ENCODE measurements around the gene DES. TPM values are rescaled to one million over a fixed set of nuclear protein-coding genes. Genes with fewer than 3 reads are reported as not detected.

DES gene
- total RNA-seq, 2 experiments from 2014 or later, result not detected

DNA sequence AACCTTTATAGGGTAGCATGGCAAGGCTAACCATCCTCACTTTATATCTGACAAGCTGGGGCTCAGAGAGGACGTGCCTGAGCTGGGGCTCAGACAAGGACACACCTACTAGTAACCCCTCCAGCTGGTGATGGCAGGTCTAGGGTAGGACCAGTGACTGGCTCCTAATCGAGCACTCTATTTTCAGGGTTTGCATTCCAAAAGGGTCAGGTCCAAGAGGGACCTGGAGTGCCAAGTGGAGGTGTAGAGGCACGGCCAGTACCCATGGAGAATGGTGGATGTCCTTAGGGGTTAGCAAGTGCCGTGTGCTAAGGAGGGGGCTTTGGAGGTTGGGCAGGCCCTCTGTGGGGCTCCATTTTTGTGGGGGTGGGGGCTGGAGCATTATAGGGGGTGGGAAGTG is 1.2 kb upstream of the DES start:
- Mint-ChIP-seq H3K4me3 (no peak overlapping the region), H3K9me3 (peaks cover 5% of the 10 kb centered on the region), H3K36me3 (no peaks in the 10 kb centered on the region), H3K27me3 (peaks cover 46% of the 10 kb centered on the region), H3K4me1 (peaks cover 2% of the 10 kb centered on the region), H3K27ac (no peak overlapping the region)
- no peak for ATAC-seq (ENCODE audit: low read depth)
- POLR2A ChIA-PET, result no interaction called here
- DNase-seq, result no peak

DNA sequence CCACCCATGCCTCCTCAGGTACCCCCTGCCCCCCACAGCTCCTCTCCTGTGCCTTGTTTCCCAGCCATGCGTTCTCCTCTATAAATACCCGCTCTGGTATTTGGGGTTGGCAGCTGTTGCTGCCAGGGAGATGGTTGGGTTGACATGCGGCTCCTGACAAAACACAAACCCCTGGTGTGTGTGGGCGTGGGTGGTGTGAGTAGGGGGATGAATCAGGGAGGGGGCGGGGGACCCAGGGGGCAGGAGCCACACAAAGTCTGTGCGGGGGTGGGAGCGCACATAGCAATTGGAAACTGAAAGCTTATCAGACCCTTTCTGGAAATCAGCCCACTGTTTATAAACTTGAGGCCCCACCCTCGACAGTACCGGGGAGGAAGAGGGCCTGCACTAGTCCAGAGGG is 803 bp upstream of the DES start:
- no peak overlapping the region for H3K27ac Mint-ChIP-seq
- peaks cover 4% of the 10 kb centered on the region for H3K9me3 Mint-ChIP-seq
- no peak for ATAC-seq (ENCODE audit: low read depth)
- POLR2A ChIA-PET, result no interaction called here
- no peak for DNase-seq
- peaks cover 2% of the 10 kb centered on the region for H3K4me1 Mint-ChIP-seq
- H3K4me3 Mint-ChIP-seq, result no peak overlapping the region
- peaks cover 48% of the 10 kb centered on the region for H3K27me3 Mint-ChIP-seq
- H3K36me3 Mint-ChIP-seq, result no peaks in the 10 kb centered on the region

DNA sequence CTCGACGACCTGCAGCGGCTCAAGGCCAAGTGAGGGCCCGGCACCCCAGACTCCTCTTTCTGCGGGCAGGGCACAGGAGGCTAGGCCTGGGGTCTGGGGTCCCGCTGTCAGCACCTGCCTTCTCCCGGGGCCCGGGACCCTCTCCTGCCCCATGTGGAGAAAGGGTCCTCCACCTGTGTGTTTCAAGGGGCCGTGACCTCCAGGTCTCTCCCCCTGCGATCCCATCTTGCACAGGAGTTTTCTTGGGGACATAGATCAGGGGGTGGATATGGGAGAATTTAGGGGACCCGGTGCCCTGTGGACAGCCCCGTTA is 791 bp downstream of the DES start:
- Mint-ChIP-seq H3K27me3 (peaks cover 37% of the 10 kb centered on the region), H3K36me3 (no peaks in the 10 kb centered on the region), H3K4me3 (no peak overlapping the region), H3K27ac (no peak overlapping the region), H3K9me3 (no peaks in the 10 kb centered on the region), H3K4me1 (peaks cover 2% of the 10 kb centered on the region)
- ATAC-seq (ENCODE audit: low read depth) (no peak), DNase-seq (no peak)
- POLR2A ChIA-PET, result no interaction called here

DNA sequence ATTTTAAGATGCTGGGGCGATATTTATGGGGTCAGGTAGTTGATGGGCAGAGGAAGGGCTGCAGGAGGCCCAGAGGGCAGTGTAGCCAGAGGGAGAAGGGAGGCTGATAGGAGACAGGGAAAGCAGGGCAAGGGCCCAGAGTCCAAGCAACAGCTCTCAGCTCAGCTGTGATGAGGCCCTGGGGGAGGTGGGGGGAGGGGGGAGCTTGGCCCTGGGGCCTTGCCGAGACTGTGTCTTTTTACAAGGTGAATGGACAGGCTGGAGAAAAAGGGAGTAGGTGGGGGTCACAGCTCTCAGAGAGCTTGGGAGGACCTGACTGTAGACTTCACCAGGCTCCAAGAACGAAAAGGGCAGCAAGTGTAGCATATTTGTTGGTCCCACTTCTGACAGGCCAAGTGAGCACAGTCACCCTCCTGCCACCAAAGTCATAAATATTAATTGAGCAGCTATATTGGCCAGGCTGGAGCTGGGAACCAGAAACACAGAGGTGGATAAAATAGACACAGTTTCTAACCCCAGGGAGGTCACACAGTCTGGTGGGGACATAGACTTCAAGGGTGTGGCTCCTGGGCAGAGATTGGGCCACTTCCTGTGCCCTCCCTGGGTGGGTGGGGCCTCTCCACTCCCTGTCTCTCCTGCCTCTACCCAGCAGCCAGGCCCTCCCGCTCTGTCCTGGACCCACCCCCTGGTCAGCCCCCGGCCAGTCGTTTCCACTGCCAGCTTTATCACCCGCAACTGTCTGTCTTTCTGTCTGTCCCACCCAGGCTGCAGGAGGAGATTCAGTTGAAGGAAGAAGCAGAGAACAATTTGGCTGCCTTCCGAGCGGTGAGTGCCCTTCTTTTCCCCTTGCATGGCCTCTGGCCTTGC is 1.4 kb downstream of the DES start:
- POLR2A ChIA-PET, result no interaction called here
- DNase-seq (no peak), ATAC-seq (ENCODE audit: low read depth) (peak; percentile 32)
- Mint-ChIP-seq H3K36me3 (no peaks in the 10 kb centered on the region), H3K27ac (no peak overlapping the region), H3K9me3 (no peaks in the 10 kb centered on the region), H3K27me3 (peaks cover 41% of the 10 kb centered on the region), H3K4me3 (no peak overlapping the region), H3K4me1 (peaks cover 2% of the 10 kb centered on the region)

DNA sequence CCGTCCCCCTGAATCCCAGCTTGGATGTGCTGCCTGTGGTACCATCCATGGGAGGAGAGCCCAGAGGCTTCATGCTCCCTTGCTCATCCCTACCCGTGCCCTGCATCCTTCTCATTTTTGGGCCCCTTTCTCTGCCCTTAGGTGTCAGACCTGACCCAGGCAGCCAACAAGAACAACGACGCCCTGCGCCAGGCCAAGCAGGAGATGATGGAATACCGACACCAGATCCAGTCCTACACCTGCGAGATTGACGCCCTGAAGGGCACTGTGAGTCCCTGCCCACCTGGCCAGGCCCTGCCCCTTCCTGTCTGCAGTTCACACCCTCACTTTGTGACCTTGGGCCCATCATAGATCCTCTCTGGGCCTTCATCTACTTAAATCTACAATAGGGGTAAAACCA is 2.5 kb downstream of the DES start:
- H3K36me3 Mint-ChIP-seq, result no peaks in the 10 kb centered on the region
- ATAC-seq (ENCODE audit: low read depth), result no peak
- peaks cover 2% of the 10 kb centered on the region for H3K4me1 Mint-ChIP-seq
- POLR2A ChIA-PET, result no interaction called here
- no peak overlapping the region for H3K4me3 Mint-ChIP-seq
- DNase-seq, result no peak
- no peak overlapping the region for H3K27ac Mint-ChIP-seq
- H3K27me3 Mint-ChIP-seq, result peaks cover 33% of the 10 kb centered on the region
- no peaks in the 10 kb centered on the region for H3K9me3 Mint-ChIP-seq

DNA sequence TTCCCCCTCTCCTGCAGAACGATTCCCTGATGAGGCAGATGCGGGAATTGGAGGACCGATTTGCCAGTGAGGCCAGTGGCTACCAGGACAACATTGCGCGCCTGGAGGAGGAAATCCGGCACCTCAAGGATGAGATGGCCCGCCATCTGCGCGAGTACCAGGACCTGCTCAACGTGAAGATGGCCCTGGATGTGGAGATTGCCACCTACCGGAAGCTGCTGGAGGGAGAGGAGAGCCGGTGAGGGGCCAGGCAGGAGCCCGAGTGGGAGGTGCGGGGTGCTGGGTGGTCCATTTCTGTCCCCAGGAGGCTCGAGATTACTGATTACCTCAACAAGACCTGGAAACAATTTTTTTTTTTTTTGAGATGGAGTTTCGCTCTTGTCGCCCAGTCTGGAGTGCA is 3.1 kb downstream of the DES start:
- peaks cover 31% of the 10 kb centered on the region for H3K27me3 Mint-ChIP-seq

DNA sequence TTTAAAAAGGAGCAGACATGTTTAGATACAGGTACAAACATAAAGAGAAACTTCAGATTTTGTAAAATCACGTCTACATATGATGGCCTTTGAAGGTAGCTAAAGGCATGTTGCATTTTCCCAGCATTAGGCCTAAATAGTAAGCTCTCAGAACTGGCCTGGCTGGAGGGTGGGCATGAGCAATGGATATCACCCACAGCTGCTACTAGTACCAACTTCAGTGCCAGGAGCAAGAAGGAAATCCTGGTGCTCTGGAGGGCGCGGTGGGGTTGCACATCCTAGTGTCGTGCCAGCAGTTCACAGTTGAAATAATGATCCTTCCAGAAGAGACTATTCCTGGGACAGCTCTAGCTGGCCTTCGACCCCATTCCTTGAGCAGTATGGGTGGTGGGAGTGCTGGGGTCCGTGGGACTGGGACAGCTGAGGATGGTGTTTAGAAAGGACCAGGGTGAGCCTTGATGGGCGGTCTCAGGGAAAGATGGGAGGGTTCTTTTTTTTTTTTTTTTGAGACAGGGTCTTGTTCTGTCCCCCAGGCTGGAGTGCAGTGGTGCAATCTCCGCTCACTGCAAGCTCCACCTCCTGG is 4.9 kb downstream of the DES start:
- H3K4me3 Mint-ChIP-seq, result no peak overlapping the region

More for the DNA sequence above, 3.1 kb downstream of the DES start:
- Mint-ChIP-seq H3K36me3 (no peaks in the 10 kb centered on the region), H3K27ac (no peak overlapping the region), H3K4me3 (no peak overlapping the region), H3K4me1 (peaks cover 2% of the 10 kb centered on the region), H3K9me3 (no peaks in the 10 kb centered on the region)
- POLR2A ChIA-PET, result no interaction called here
- DNase-seq (no peak), ATAC-seq (ENCODE audit: low read depth) (no peak)

DNA sequence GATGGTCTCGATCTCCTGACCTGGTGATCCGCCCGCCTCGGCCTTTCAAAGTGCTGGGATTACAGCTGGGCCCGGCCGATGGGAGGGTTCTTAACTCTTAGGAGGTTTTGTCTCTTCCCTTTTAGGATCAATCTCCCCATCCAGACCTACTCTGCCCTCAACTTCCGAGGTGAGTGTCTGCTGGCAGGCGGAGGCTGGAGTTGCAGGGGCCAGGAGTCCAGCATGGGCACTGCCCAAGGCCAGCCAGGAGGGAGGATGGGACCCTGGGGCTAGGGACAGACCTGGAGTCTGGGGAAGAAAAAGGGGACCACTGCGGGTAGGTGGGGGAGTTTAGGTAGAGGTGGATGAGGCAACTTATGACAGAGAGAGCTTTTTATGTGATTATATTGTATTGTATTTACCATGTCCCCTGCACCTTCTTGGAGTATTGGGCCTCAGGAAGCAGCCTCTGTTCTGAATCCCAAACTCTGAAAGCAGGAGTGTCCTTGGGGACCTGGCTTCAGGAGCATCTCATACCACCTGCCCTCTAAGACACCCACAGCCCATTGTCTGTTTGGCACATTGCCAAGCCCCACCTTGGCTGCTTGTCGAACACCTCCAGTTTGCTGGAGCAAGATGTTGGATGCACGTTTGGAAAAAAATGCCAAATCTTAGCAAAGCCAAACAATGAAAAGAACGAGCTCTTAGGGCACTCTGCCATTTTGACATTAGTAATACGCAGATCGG is 5.6 kb downstream of the DES start:
- peaks cover 2% of the 10 kb centered on the region for H3K4me1 Mint-ChIP-seq
- H3K27ac Mint-ChIP-seq, result no peak overlapping the region
- DNase-seq (no peak), ATAC-seq (ENCODE audit: low read depth) (no peak)
- H3K36me3 Mint-ChIP-seq, result no peaks in the 10 kb centered on the region
- no peaks in the 10 kb centered on the region for H3K9me3 Mint-ChIP-seq
- H3K27me3 Mint-ChIP-seq, result peaks cover 44% of the 10 kb centered on the region
- POLR2A ChIA-PET, result no interaction called here
- no peak overlapping the region for H3K4me3 Mint-ChIP-seq

More for the DNA sequence above, 4.9 kb downstream of the DES start:
- Mint-ChIP-seq H3K4me1 (peaks cover 2% of the 10 kb centered on the region), H3K27ac (no peak overlapping the region), H3K9me3 (no peaks in the 10 kb centered on the region), H3K36me3 (no peaks in the 10 kb centered on the region), H3K27me3 (peaks cover 43% of the 10 kb centered on the region)
- no peak for ATAC-seq (ENCODE audit: low read depth)
- no peak for DNase-seq
- POLR2A ChIA-PET, result no interaction called here

DNA sequence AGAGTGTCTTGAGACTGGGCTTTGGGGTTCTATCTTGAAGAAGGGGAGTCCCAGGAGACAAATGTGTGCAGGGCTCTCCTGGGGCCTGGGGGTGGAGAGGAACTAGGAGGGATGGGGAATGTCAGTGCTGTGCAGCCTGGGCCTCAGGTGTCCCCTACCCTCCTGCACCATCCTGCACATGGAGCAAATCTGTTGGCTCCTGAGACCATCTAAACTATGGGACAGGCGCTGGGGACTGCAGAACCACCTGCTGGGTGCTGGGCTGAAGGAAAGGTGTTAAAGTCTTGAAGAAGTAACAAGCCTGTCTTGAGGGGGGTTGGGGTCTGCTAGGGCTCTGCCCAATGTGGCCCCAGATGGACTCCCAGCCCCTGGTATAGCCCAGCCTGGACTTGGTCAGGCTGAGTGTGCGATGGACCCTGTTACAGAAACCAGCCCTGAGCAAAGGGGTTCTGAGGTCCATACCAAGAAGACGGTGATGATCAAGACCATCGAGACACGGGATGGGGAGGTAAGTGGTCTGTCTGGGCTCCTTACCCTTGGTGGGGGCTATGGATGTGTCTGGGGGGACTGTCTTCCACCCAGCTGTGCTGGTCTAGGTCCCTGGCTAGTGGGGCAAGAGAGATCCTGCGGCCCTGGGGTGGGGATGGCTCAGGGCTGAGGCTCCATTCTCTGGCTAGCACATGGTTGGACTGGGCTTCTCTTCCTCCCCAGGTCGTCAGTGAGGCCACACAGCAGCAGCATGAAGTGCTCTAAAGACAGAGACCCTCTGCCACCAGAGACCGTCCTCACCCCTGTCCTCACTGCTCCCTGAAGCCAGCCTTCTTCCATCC is 7.3 kb downstream of the DES start:
- Mint-ChIP-seq H3K4me1 (no peaks in the 10 kb centered on the region), H3K36me3 (no peaks in the 10 kb centered on the region), H3K27me3 (peaks cover 34% of the 10 kb centered on the region), H3K9me3 (no peaks in the 10 kb centered on the region), H3K4me3 (no peak overlapping the region), H3K27ac (no peak overlapping the region)
- POLR2A ChIA-PET, result no interaction called here
- no peak for DNase-seq
- ATAC-seq (ENCODE audit: low read depth), result no peak

DNA sequence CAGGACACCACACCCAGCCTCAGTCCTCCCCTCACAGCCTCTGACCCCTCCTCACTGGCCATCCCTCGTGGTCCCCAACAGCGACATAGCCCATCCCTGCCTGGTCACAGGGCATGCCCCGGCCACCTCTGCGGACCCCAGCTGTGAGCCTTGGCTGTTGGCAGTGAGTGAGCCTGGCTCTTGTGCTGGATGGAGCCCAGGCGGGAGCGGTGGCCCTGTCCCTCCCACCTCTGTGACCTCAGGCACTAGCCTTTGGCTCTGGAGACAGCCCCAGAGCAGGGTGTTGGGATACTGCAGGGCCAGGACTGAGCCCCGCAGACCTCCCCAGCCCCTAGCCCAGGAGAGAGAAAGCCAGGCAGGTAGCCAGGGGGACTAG is 7.9 kb downstream of the DES start:
- no peak for DNase-seq
- Mint-ChIP-seq H3K36me3 (no peaks in the 10 kb centered on the region), H3K27me3 (peaks cover 30% of the 10 kb centered on the region), H3K27ac (no peak overlapping the region), H3K4me1 (no peaks in the 10 kb centered on the region), H3K4me3 (no peak overlapping the region), H3K9me3 (no peaks in the 10 kb centered on the region)
- no peak for ATAC-seq (ENCODE audit: low read depth)
- POLR2A ChIA-PET, result no interaction called here

DNA sequence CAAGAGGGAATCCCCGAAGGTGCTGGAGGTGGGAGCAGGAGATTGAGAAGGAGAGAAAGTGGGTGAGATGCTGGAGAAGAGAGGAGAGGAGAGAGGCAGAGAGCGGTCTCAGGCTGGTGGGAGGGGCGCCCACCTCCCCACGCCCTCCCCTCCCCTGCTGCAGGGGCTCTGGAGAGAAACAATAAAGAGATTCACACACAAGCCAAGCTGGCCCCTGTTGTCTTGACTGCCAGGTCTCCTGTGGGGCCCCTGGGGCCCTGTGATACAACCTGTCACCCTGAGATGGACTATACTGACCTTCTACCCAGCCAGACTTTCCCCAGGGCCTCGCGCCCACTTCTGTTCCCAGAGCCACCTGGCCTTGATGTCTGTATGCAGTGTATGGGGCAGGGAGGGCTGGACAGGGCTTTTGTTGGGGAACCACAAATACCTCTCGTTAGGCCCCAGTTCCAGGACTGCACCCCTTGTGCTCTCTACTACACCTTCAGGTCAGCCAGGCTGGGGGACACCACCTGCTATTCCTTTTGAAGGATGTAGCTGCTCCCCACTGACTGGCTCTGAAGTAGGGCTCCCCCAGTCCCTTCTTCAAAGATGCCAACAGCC is 8.5 kb downstream of the DES start:
- Mint-ChIP-seq H3K4me3 (no peak overlapping the region), H3K27ac (no peak overlapping the region), H3K36me3 (no peaks in the 10 kb centered on the region), H3K9me3 (no peaks in the 10 kb centered on the region), H3K27me3 (peaks cover 27% of the 10 kb centered on the region), H3K4me1 (no peaks in the 10 kb centered on the region)
- POLR2A ChIA-PET, result no interaction called here
- ATAC-seq (ENCODE audit: low read depth), result no peak
- no peak for DNase-seq

DNA sequence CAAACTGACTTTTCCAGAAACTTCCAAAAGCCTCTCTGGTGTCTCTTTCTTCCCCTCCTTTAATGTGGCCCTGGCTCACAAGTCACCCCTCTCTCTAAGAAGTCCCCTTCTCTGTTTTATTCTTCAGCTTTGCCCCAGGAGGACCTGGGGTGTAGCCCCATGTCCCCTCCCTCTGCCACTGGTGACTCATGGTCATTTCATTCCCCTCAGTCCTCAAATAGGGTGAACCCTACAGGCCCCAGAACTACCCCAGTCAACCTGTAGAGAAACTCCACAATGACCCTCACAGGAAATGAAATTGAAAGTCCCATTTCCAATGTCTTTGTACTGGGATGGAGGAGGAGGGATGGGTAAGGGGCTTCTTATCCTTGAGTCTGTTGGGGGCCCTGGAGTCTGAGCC is 10.3 kb downstream of the DES start:
- Mint-ChIP-seq H3K27ac (no peak overlapping the region), H3K36me3 (no peaks in the 10 kb centered on the region), H3K27me3 (peaks cover 33% of the 10 kb centered on the region), H3K4me3 (no peak overlapping the region), H3K4me1 (no peaks in the 10 kb centered on the region), H3K9me3 (no peaks in the 10 kb centered on the region)
- POLR2A ChIA-PET, result no interaction called here
- DNase-seq, result no peak
- ATAC-seq (ENCODE audit: low read depth), result no peak

DNA sequence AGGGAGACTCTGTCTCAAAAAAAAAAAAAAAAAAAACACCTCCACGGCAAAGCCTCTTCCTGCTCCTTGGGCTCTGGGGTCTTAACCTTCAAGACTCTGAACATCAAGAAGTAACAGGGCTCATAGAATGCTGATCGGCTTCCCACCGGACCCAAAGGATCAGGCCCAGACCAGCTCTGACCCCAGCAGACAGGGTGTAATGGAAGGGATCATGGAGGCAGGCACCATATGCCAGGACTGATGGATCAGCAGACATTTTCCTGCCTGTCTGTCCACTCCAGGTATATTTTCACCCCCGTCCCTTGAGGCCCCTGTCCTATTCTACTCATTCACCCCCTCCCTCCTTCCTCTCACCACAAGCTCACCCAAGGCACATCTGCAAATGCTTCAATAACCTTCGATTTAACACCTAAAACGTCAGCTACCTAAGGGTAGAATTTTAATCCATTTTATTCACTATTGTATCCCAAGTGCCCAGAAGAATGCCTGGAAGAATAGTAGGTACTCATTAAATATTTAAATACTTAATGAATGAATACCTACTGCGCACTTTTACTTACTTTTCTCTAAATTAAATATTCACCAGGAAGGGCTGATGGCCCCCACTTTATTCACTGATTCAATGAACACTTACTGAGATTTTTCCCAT is 11.9 kb downstream of the DES start:
- no peak overlapping the region for H3K4me3 Mint-ChIP-seq
- peaks cover 36% of the 10 kb centered on the region for H3K27me3 Mint-ChIP-seq
- no peak overlapping the region for H3K27ac Mint-ChIP-seq
- POLR2A ChIA-PET, result interaction anchor here (1.6 kb wide), 1 partner anchor 28 kb away, joined by 3 read pairs; no protein-coding TSS in a partner anchor
- peaks cover 3% of the 10 kb centered on the region for H3K4me1 Mint-ChIP-seq
- no peak for DNase-seq
- no peak for ATAC-seq (ENCODE audit: low read depth)
- H3K9me3 Mint-ChIP-seq, result no peaks in the 10 kb centered on the region
- H3K36me3 Mint-ChIP-seq, result no peaks in the 10 kb centered on the region

Measured in activated naive CD8-positive, alpha-beta T cell treated with anti-CD3 and anti-CD28 coated beads, Interleukin-2, amount 10 ng/mL, durations not matched to agents 7 days and 5 days (primary cell).